ENCODE results near the gene KLHL41. TPM values are rescaled to one million over a fixed set of nuclear protein-coding genes. Genes with fewer than 3 reads are reported as not detected.
"Not testable (repeated sequence)": the region's sequence is repeated elsewhere in the genome, so short reads cannot be mapped to it uniquely, and the experiment has no call there.

Gene KLHL41
- total RNA-seq, 4 donors from 2014 or later: 0.90 to 2.3 (median 1.7) TPM

DNA sequence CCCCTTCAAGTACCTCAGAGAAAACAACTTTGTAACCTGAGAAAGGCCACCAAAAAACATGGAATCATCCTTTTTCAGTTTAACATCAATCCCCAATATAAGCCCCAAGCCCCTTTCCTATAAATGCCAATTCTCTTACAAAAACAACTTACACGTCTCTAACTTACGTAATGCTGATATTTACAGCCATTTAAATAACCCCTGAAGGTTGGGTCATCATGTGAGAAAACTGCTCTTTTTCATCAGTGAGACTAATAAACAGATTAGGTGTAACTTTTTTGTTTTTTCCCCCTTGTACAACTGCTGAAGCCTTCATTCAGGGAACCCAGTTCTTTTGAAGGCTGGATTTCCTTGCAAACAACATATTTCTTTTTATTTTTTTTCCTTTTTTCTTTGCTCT lies 60.4 kb downstream of the KLHL41 start:
- TF ChIP-seq POLR2A (IDR thresholded peaks at IDR 0.05): no peak
- TF ChIP-seq, protein P1, sequence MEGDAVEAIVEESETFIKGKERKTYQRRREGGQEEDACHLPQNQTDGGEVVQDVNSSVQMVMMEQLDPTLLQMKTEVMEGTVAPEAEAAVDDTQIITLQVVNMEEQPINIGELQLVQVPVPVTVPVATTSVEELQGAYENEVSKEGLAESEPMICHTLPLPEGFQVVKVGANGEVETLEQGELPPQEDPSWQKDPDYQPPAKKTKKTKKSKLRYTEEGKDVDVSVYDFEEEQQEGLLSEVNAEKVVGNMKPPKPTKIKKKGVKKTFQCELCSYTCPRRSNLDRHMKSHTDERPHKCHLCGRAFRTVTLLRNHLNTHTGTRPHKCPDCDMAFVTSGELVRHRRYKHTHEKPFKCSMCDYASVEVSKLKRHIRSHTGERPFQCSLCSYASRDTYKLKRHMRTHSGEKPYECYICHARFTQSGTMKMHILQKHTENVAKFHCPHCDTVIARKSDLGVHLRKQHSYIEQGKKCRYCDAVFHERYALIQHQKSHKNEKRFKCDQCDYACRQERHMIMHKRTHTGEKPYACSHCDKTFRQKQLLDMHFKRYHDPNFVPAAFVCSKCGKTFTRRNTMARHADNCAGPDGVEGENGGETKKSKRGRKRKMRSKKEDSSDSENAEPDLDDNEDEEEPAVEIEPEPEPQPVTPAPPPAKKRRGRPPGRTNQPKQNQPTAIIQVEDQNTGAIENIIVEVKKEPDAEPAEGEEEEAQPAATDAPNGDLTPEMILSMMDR (IDR thresholded peaks at IDR 0.05): no peak
- TF ChIP-seq EP300 (IDR thresholded peaks at IDR 0.05): no peak
- 86 to 88% methylated on average over 2 of the region's 2 CpGs for WGBS, 2 donors

DNA sequence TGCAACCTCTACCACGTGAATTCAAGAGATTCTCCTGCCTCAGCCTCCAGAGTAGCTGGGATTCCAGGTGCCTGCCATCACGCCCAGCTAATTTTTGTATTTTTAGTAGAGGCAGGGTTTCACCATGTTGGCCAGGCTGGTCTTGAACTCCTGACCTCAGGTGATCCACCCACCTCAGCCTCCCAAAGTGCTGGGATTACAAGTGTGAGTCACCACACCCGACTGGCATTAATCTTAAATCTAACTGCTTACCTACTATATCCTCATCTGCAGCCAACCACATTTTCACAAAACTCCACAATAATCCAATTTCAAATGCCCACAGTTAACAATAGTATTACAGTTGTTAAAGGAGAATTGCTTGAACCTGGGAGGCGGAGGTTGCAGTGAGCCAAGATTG lies 61.2 kb downstream of the KLHL41 start:
- H3K27ac ChIP-seq; H3K27me3 ChIP-seq; H3K9me3 ChIP-seq; H3K36me3 ChIP-seq; H3K4me3 ChIP-seq; DNase-seq (ENCODE audit: low spot score in 2 of 2): not testable (repeated sequence)
- H3K4me1 ChIP-seq: peaks cover 0 to 18% (median 6%) of the 10 kb centered on the region in 4 donors
- 95 to 97% methylated on average over 4 of the region's 4 CpGs for WGBS, 2 donors

More for the DNA sequence above, 60.4 kb downstream of the KLHL41 start:
- Histone ChIP-seq H3K27ac (no peak overlapping the region), H3K4me1 (peaks cover 0 to 18% (median 6%) of the 10 kb centered on the region in 4 donors), H3K4me3 (no peak overlapping the region), H3K9me3 (no peaks in the 10 kb centered on the region), H3K36me3 (no peaks in the 10 kb centered on the region), H3K27me3 (no peaks in the 10 kb centered on the region)
- no peak for DNase-seq (ENCODE audit: low spot score in 2 of 2)

DNA sequence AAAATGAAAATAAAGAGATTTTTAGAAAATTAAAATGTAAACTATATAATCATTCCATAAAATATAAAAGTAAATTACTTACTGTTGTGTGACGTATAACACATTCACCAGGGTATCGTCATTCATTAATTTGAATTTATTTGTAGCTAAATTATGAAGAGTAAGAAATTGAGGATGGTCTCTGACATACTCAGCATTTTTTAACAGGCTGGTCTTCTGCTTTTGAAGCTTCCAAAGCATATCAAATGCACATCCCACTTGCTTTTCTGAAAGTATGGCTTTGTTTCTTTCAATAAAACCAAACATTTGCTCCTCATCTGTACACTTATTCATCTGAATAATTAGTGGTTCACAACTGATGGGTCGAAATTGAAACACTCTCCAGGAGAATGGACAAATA lies 62.1 kb downstream of the KLHL41 start:
- Histone ChIP-seq H3K4me3 (no peak overlapping the region), H3K9me3 (no peaks in the 10 kb centered on the region), H3K36me3 (no peaks in the 10 kb centered on the region), H3K27me3 (no peaks in the 10 kb centered on the region), H3K4me1 (peaks cover 0 to 18% (median 6%) of the 10 kb centered on the region in 4 donors), H3K27ac (no peak overlapping the region)
- TF ChIP-seq, protein P1 (IDR thresholded peaks at IDR 0.05): no peak
- TF ChIP-seq POLR2A (IDR thresholded peaks at IDR 0.05): no peak
- no peak for TF ChIP-seq EP300 (IDR thresholded peaks at IDR 0.05)
- DNase-seq (ENCODE audit: low spot score in 2 of 2): no peak
- 87 to 89% methylated on average over 3 of the region's 3 CpGs for WGBS, 2 donors

DNA sequence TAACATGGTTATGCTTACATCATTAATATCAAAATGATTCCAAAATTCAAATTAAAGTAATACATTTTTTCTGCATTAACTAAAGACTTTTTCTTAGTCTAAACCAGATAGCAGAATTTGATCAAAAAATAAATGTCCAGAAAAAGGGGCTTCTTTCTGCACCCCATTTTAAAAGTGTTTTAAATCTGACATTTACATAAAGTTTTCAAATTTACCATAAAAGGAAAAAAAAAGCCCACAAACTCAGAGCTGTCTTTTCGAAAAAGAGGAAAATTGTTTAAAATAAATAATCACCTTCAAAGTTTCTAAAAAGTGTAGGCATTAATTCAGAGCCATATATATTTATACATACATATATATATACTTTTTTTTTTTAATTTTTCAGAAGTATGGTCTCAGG lies 62.7 kb downstream of the KLHL41 start:
- H3K36me3 ChIP-seq: no peaks in the 10 kb centered on the region
- no peaks in the 10 kb centered on the region for H3K9me3 ChIP-seq
- no peak for DNase-seq (ENCODE audit: low spot score in 2 of 2)
- TF ChIP-seq, protein P1 (IDR thresholded peaks at IDR 0.05): no peak
- no peak for TF ChIP-seq EP300 (IDR thresholded peaks at IDR 0.05)
- no peak for TF ChIP-seq POLR2A (IDR thresholded peaks at IDR 0.05)
- peaks cover 0 to 18% (median 6%) of the 10 kb centered on the region in 4 donors for H3K4me1 ChIP-seq
- 77 to 95% methylated on average over 1 of the region's 1 CpG for whole genome bisulfite sequencing, 2 donors
- no peak overlapping the region for H3K4me3 ChIP-seq
- H3K27ac ChIP-seq: no peak overlapping the region
- no peaks in the 10 kb centered on the region for H3K27me3 ChIP-seq

DNA sequence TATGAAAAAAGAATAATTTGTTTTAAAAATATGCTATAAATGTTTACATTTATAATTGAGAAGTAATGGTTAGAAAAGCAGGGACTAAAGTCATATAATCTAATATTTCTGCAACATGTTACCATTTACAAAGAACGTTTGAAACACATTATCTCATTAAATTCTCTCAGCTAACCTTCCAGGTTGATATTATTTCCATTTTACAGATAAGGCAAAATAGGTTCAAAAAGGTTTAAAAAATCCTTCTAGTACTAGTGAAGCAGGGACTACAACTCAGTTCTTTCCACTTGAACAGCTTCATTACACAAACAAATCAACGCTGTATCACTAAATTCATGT lies 63.3 kb downstream of the KLHL41 start:
- TF ChIP-seq POLR2A (IDR thresholded peaks at IDR 0.05): no peak
- TF ChIP-seq, protein P1 (IDR thresholded peaks at IDR 0.05): no peak
- no peak for TF ChIP-seq EP300 (IDR thresholded peaks at IDR 0.05)
- Histone ChIP-seq H3K27ac (no peak overlapping the region), H3K9me3 (no peaks in the 10 kb centered on the region), H3K36me3 (no peaks in the 10 kb centered on the region), H3K27me3 (no peaks in the 10 kb centered on the region), H3K4me1 (peaks cover 0 to 18% (median 6%) of the 10 kb centered on the region in 4 donors), H3K4me3 (peak overlapping the region; percentile 48 to 64 (median 57))
- DNase-seq (ENCODE audit: low spot score in 2 of 2): no peak
- WGBS, 2 donors: 44 to 51% methylated on average over 2 of the region's 2 CpGs
